ENCODE measurements around the gene SERBP1.

The SERBP1 gene

DNA sequence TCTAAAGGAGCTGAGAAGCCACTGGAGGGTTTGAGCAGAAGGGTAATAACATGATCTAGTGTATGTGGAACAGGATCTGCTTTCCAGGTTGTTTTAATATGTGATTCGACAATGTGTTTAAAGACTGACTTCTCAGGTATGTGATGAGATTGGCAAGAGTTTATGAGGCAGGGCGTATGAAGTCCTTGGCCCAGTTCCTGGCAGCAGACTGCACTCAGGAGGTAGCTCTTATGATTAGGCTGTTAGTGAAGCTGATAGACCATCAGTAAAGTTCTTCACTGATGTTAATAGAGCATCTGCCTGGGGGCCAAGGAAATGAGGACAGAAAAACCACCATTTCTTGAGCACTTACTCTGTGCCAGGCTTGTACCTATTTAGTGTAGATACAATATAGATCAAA lies 41.9 kb upstream of the SERBP1 start:
- H3K4me3 ChIP-seq (ENCODE audit: severe bottlenecking), result no peak overlapping the region
- TF ChIP-seq, protein P1, sequence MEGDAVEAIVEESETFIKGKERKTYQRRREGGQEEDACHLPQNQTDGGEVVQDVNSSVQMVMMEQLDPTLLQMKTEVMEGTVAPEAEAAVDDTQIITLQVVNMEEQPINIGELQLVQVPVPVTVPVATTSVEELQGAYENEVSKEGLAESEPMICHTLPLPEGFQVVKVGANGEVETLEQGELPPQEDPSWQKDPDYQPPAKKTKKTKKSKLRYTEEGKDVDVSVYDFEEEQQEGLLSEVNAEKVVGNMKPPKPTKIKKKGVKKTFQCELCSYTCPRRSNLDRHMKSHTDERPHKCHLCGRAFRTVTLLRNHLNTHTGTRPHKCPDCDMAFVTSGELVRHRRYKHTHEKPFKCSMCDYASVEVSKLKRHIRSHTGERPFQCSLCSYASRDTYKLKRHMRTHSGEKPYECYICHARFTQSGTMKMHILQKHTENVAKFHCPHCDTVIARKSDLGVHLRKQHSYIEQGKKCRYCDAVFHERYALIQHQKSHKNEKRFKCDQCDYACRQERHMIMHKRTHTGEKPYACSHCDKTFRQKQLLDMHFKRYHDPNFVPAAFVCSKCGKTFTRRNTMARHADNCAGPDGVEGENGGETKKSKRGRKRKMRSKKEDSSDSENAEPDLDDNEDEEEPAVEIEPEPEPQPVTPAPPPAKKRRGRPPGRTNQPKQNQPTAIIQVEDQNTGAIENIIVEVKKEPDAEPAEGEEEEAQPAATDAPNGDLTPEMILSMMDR (IDR thresholded peaks at IDR 0.05; ENCODE audit: poor library complexity, severe bottlenecking), result no peak
- no peak overlapping the region for H3K27ac ChIP-seq (ENCODE audit: poor library complexity, severe bottlenecking)
- ATAC-seq (ENCODE audit: low read depth) (no peak), DNase-seq (ENCODE audit: low spot score) (no peak)
- H3K9me3 ChIP-seq (ENCODE audit: severe bottlenecking), result no peaks in the 10 kb centered on the region
- H3K27me3 ChIP-seq (ENCODE audit: insufficient read depth, poor library complexity, severe bottlenecking), result no peaks in the 10 kb centered on the region
- H3K4me1 ChIP-seq (ENCODE audit: insufficient read depth, poor library complexity, severe bottlenecking), result no peaks in the 10 kb centered on the region
- H3K36me3 ChIP-seq (ENCODE audit: low read depth), result no peaks in the 10 kb centered on the region

DNA sequence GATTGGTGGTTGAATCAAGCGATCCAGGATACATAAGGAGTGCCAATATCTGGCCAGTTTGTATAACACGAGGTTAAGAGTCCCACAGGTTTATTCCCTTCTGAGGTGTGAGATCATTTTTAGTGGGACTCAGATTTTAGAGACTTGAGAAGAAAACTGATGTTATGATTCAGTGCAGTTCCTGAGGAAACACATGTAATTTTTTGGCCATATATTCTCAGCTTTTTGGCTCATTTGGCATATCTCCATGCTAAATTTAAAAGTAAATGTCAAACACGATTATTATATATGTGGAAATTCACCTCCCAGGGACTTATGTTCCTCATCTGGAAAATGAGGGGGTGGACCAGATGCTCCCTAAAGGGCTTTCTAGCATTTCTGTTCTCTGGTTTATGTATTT lies 39.2 kb upstream of the SERBP1 start:
- no peak for ATAC-seq (ENCODE audit: low read depth)
- H3K27ac ChIP-seq (ENCODE audit: poor library complexity, severe bottlenecking), result no peak overlapping the region
- no peaks in the 10 kb centered on the region for H3K36me3 ChIP-seq (ENCODE audit: low read depth)
- H3K4me3 ChIP-seq (ENCODE audit: severe bottlenecking), result no peak overlapping the region
- H3K4me1 ChIP-seq (ENCODE audit: insufficient read depth, poor library complexity, severe bottlenecking), result no peaks in the 10 kb centered on the region
- no peaks in the 10 kb centered on the region for H3K9me3 ChIP-seq (ENCODE audit: severe bottlenecking)
- no peaks in the 10 kb centered on the region for H3K27me3 ChIP-seq (ENCODE audit: insufficient read depth, poor library complexity, severe bottlenecking)
- TF ChIP-seq, protein P1 (IDR thresholded peaks at IDR 0.05; ENCODE audit: poor library complexity, severe bottlenecking), result no peak
- DNase-seq (ENCODE audit: low spot score), result no peak

DNA sequence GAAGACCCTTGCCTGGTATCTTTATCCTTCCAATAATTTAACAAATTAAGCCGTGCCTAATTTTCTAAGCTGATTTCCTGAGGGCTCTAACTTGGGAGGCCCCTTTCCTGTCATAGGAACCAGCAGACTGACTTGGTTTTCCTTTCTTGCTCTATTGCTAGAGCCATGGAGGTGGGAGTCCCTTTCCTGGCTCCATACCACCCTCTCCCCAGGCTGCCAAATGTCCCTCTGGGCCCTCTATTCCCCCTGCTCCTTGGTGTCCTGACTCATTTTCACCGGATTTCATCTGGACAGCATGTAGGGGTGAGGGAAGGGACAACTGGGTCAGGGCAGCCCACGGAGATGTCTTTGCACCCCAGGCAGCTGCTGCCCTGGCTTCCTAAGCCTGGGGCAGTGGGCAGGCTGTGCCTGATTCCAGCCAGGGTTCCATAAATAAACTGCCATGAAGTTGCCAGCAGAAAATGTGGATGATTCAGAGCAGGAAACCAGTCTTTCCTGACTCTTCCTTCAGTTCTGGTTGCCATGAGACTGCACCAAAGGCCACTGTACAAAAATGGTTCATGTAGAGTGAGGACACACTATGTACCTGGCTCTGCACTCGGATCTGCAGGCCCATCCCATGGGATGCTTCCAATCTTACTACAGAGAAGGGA lies 38.0 kb upstream of the SERBP1 start:
- Histone ChIP-seq H3K27me3 (ENCODE audit: insufficient read depth, poor library complexity, severe bottlenecking) (no peaks in the 10 kb centered on the region), H3K9me3 (ENCODE audit: severe bottlenecking) (no peaks in the 10 kb centered on the region), H3K4me3 (ENCODE audit: severe bottlenecking) (no peak overlapping the region), H3K27ac (ENCODE audit: poor library complexity, severe bottlenecking) (no peak overlapping the region), H3K4me1 (ENCODE audit: insufficient read depth, poor library complexity, severe bottlenecking) (no peaks in the 10 kb centered on the region), H3K36me3 (ENCODE audit: low read depth) (no peaks in the 10 kb centered on the region)
- TF ChIP-seq, protein P1 (IDR thresholded peaks at IDR 0.05; ENCODE audit: poor library complexity, severe bottlenecking), result no peak
- DNase-seq (ENCODE audit: low spot score), result no peak
- no peak; the same call in 2 of the 3 replicates for ATAC-seq (ENCODE audit: low read depth)

DNA sequence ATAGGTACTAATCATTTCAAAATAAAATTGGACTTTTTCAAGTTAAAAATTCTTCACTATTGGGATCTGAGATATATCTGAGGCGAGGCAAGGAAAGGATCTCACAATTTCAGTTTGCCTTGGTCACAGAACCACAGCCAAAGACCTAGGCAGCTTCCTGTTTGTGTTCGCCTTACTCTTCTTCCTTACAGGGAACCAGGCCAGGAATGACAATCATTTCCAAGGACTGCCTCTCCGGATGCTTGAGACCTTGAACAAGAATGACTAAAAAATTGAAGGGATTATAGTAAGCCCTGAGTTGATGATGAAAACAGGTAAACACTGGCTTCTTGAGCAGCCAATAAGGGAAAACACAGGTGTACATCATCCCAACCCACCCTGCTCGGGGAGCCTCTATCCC lies 35.2 kb upstream of the SERBP1 start:
- H3K27me3 ChIP-seq (ENCODE audit: insufficient read depth, poor library complexity, severe bottlenecking), result no peaks in the 10 kb centered on the region
- H3K4me3 ChIP-seq (ENCODE audit: severe bottlenecking), result no peak overlapping the region
- H3K4me1 ChIP-seq (ENCODE audit: insufficient read depth, poor library complexity, severe bottlenecking), result no peaks in the 10 kb centered on the region
- TF ChIP-seq, protein P1 (IDR thresholded peaks at IDR 0.05; ENCODE audit: poor library complexity, severe bottlenecking), result no peak
- ATAC-seq (ENCODE audit: low read depth) (no peak), DNase-seq (ENCODE audit: low spot score) (no peak)
- no peaks in the 10 kb centered on the region for H3K36me3 ChIP-seq (ENCODE audit: low read depth)
- no peaks in the 10 kb centered on the region for H3K9me3 ChIP-seq (ENCODE audit: severe bottlenecking)
- H3K27ac ChIP-seq (ENCODE audit: poor library complexity, severe bottlenecking), result no peak overlapping the region

DNA sequence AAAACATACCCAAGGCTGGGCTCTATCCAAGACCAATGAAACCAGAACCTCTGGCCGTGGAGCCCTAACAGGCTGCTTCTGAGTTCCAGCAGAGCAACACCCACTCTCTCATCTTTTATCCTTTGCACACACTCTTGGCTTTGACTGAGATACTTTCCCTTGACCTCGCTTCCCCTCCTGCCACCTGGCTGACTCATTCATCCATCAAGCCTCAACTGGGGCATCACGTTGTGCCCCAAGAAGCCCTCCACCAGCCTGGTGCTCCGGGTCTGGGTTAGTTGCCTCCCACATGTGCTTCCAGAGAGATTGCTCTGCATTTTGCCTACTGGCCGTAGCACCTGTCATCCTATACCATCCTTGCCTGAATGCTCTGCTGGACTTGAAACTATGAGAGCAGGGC lies 34.5 kb upstream of the SERBP1 start:
- H3K27ac ChIP-seq (ENCODE audit: poor library complexity, severe bottlenecking), result no peak overlapping the region
- H3K9me3 ChIP-seq (ENCODE audit: severe bottlenecking), result no peaks in the 10 kb centered on the region
- no peak for ATAC-seq (ENCODE audit: low read depth)
- H3K27me3 ChIP-seq (ENCODE audit: insufficient read depth, poor library complexity, severe bottlenecking), result no peaks in the 10 kb centered on the region
- no peak overlapping the region for H3K4me3 ChIP-seq (ENCODE audit: severe bottlenecking)
- no peaks in the 10 kb centered on the region for H3K36me3 ChIP-seq (ENCODE audit: low read depth)
- DNase-seq (ENCODE audit: low spot score), result no peak
- TF ChIP-seq, protein P1 (IDR thresholded peaks at IDR 0.05; ENCODE audit: poor library complexity, severe bottlenecking), result no peak
- no peaks in the 10 kb centered on the region for H3K4me1 ChIP-seq (ENCODE audit: insufficient read depth, poor library complexity, severe bottlenecking)
